Activated CD4-positive, alpha-beta T cell treated with anti-CD3 and anti-CD28 coated beads for 4 hours (primary cell): ENCODE measurements around the gene ZNF783.
"Not testable (repeated sequence)": the region's sequence is repeated elsewhere in the genome, so short reads cannot be mapped to it uniquely, and the experiment has no call there.

ENCODE experiments used
- DNase-seq, 2 donors: peaks; one replicate each; pipeline ENCODE4 v3.0.0-alpha.2; 2020

ZNF783 gene

GRCh38 chr7:149306854-149307253, 44.9 kb downstream of the ZNF783 start:
- DNase-seq: no peak

- no peak for DNase-seq
These were observed 45.9 kb downstream of the ZNF783 start for GRCh38 chr7:149307775-149308501.

- no peak for DNase-seq
These were observed 48.3 kb downstream of the ZNF783 start for GRCh38 chr7:149310113-149310836.

- no peak for DNase-seq
These were observed 49.1 kb downstream of the ZNF783 start for GRCh38 chr7:149310990-149311573.

- no peak for DNase-seq
These were observed 52.0 kb downstream of the ZNF783 start for GRCh38 chr7:149313981-149314380.

- DNase-seq: no peak
These were observed 54.6 kb downstream of the ZNF783 start for GRCh38 chr7:149316606-149317005.

- DNase-seq: no peak
These were observed 55.5 kb downstream of the ZNF783 start for GRCh38 chr7:149317496-149317895.

- no peak for DNase-seq
These were observed 56.1 kb downstream of the ZNF783 start for GRCh38 chr7:149317986-149318672.

GRCh38 chr7:149319376-149319775, 57.4 kb downstream of the ZNF783 start:
- no peak for DNase-seq

GRCh38 chr7:149320313-149321124, 58.5 kb downstream of the ZNF783 start:
- DNase-seq: no peak

- not testable (repeated sequence) for DNase-seq
These were observed 59.3 kb downstream of the ZNF783 start for GRCh38 chr7:149321125-149321905.

- no peak for DNase-seq
These were observed 60.1 kb downstream of the ZNF783 start for GRCh38 chr7:149321978-149322541.

- DNase-seq: no peak
These were observed 60.7 kb downstream of the ZNF783 start for GRCh38 chr7:149322737-149323136.

GRCh38 chr7:149325248-149325647, 63.3 kb downstream of the ZNF783 start:
- no peak for DNase-seq

GRCh38 chr7:149329265-149329664, 67.3 kb downstream of the ZNF783 start:
- no peak for DNase-seq

- no peak for DNase-seq
These were observed 67.9 kb downstream of the ZNF783 start for GRCh38 chr7:149329766-149330334.

- DNase-seq: no peak
These were observed 69.0 kb downstream of the ZNF783 start for GRCh38 chr7:149330914-149331567.

- not testable (repeated sequence) for DNase-seq
These were observed 70.8 kb downstream of the ZNF783 start for GRCh38 chr7:149332602-149333320.

- no peak for DNase-seq
These were observed 71.3 kb downstream of the ZNF783 start for GRCh38 chr7:149333321-149333717.

- no peak for DNase-seq
These were observed 72.2 kb downstream of the ZNF783 start for GRCh38 chr7:149334219-149334618.
